Fibroblast of villous mesenchyme (primary cell): ENCODE measurements around the gene NACA. TPM values are rescaled to one million over a fixed set of nuclear protein-coding genes. Genes with fewer than 3 reads are reported as not detected.
"Not testable (repeated sequence)": the region's sequence is repeated elsewhere in the genome, so short reads cannot be mapped to it uniquely, and the experiment has no call there.

ENCODE experiments used
- DNase-seq: peaks from one replicate; pipeline ENCODE4 v3.0.0-alpha.2; 2010; ENCODE audit warnings: low read depth
- H3K4me3 ChIP-seq: 2 replicates; pipeline ENCODE4 v1.5.1; 2011; ENCODE audit warnings: low read depth, mild to moderate bottlenecking, low read length
- total RNA-seq: library from RNA; depleted of rRNA; stranded (reverse); fragments of >200 nt; gene quantifications from 2 replicates; pipeline ENCODE4 v1.2.3, GENCODE V29; 2012
- TF ChIP-seq, protein P1 (sequence below): IDR thresholded peaks from 2 replicates; pipeline ENCODE4 v1.5.1; 2012; ENCODE audit warnings: low read depth, mild to moderate bottlenecking, low read length; ENCODE audit not compliant: insufficient read depth

The NACA gene
- total RNA-seq, 1 donor = 656 TPM

DNA sequence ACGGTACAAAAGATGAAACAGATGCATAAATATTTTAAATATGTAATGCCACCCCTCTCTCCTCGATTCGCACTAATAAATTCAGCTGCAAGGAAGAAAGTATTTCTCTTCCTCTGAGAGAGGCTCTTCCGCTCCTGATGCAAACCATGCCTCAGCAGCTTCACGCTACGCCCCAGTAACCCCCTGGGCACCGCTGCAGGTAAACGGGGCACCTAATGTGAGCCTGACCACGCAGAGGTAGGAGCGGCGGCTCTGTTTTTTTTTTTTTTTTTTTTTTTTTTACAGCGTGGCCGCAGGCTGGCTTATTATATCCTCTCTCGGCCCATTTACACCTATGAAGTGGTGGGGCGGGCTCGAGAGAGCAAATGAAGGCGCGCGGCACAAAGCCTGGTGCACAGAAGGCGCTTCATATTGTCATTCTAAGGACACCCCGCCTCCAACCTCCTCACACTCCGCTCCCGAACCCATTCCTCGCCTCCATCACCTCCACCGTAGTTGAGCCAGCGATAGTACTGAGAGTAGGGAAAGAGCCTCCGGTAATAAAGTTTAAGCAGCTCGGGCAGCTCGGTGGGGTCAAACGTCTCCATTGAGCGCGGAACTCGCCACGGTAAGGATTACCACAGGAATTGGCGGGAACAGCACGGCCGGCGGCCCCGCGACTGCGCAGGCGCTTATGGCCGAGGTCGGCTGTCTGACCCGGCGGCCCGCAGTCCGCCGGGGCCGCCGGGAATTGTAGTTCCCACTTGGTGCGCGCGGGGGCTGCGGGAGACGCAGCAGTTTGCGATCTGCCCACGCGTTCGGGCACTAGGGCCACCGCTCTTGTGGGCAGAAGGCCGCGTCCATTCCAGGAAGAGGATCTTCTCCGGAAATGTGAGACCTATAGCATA, 26.9 kb upstream of the NACA start, which contains the start of gene PRIM1:
TSS of gene PRIM1 (minus strand) at position 612 of the 887 bp plus-strand sequence. CDS start at position 587, 25 bp downstream.
- peak; percentile 73 for DNase-seq
- TF ChIP-seq, protein P1, sequence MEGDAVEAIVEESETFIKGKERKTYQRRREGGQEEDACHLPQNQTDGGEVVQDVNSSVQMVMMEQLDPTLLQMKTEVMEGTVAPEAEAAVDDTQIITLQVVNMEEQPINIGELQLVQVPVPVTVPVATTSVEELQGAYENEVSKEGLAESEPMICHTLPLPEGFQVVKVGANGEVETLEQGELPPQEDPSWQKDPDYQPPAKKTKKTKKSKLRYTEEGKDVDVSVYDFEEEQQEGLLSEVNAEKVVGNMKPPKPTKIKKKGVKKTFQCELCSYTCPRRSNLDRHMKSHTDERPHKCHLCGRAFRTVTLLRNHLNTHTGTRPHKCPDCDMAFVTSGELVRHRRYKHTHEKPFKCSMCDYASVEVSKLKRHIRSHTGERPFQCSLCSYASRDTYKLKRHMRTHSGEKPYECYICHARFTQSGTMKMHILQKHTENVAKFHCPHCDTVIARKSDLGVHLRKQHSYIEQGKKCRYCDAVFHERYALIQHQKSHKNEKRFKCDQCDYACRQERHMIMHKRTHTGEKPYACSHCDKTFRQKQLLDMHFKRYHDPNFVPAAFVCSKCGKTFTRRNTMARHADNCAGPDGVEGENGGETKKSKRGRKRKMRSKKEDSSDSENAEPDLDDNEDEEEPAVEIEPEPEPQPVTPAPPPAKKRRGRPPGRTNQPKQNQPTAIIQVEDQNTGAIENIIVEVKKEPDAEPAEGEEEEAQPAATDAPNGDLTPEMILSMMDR = peak; percentile 29
- H3K4me3 ChIP-seq = peak within 1 kb of the TSS; percentile 96

- H3K4me3 ChIP-seq, DNase-seq: not testable (repeated sequence)
These were observed 25.5 kb upstream of the NACA start for GRCh38 chr12:56750596-56750995.

GRCh38 chr12:56749853-56750252, 24.8 kb upstream of the NACA start:
- no peak overlapping the region for H3K4me3 ChIP-seq
- no peak for DNase-seq
- TF ChIP-seq, protein P1 = no peak

DNA sequence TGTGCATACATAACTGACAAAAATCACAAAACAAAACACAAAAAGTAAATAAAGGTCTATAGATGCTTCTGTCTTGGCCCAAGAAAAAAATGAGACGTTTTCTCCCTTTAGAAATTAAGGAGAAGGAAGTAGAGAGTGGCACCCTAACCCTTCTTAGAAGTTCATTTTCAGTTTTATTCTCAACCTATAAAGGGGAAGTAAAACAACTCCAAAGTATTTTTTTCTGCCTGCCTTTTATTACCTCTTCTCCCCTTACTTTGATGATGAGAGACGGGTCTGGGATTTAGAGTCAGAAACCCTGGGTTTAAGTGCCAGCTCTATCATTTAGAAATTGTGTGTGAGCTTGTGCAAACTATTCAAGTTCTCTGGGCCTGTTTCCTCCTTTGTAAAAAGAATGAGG, 24.3 kb upstream of the NACA start:
- no peak for DNase-seq
- TF ChIP-seq, protein P1 = no peak
- no peak overlapping the region for H3K4me3 ChIP-seq

GRCh38 chr12:56728139-56728861, 3.2 kb upstream of the NACA start:
- no peak overlapping the region for H3K4me3 ChIP-seq
- no peak for DNase-seq
- TF ChIP-seq, protein P1 = no peak

- peak overlapping the region; percentile 100 for H3K4me3 ChIP-seq
- not testable (repeated sequence) for DNase-seq
These were observed 1.1 kb upstream of the NACA start for GRCh38 chr12:56726196-56726675.

DNA sequence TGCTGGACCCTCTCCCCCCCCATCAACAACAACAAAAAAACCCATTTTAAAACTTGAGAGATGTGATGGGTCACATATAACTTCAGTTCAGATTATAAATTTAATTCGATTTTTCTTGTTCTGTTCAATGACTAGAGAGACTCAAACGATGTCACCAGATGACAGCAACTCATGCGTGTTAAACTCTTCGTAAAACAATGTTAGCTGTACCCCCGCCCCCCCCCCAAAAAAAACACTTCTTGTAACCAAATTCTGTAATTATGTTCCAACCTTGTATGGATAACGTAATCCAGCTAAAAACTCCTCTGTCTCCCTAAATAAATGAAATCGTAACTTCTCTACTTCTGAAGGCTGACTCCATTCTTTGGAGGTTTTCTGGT, 614 bp upstream of the NACA start:
- TF ChIP-seq, protein P1 = no peak
- peak overlapping the region; percentile 100 for H3K4me3 ChIP-seq
- no peak for DNase-seq
